Measurements from ENCODE around the gene CAMKK2.
A peak's percentile ranks its signal among the peaks of the same experiment; 100 is the strongest.

CAMKK2 gene

DNA sequence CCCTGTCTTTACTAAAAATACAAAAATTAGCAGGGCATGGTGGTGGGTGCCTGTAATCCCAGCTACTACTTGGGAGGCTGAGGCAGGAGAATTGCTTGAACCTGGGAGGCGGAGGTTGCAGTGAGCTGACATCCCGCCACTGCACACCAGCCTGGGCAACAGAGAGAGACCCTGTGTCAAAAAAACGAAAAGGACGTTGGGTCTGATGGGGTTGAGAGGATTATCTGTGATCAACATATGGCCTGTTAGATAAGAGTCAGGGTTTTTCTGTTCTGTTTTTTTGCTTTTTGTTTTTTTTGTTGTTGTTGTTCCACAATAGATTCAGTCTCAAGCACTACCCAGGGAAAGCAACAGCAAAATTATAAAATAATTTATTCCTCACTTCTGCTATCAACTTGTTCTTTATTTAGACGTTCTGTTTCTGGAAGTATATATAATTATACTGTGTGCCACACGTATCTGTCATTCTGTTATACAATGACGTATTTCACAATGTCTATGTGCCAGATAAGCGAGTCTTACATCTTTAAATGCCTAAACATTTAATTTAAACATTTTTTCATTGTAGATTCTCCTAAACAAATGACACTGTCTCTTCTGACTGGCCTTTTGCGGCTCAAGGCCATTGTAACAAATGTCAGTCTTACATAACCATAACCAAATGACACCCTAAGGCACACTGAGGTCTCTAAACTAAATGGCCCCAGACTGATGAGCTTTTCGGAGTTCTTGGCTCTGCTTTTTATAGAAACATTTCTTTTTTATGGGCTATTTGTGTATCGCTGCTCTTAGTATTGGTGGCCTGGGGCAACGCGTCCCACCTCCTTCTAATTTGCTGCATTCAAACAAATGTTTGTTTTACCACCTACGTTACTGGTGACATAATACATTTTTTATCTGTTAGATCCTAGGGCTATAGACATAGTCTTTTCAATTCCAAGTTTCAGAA lies 93.8 kb downstream of the CAMKK2 start (continued):
- TF ChIP-seq, protein P1, sequence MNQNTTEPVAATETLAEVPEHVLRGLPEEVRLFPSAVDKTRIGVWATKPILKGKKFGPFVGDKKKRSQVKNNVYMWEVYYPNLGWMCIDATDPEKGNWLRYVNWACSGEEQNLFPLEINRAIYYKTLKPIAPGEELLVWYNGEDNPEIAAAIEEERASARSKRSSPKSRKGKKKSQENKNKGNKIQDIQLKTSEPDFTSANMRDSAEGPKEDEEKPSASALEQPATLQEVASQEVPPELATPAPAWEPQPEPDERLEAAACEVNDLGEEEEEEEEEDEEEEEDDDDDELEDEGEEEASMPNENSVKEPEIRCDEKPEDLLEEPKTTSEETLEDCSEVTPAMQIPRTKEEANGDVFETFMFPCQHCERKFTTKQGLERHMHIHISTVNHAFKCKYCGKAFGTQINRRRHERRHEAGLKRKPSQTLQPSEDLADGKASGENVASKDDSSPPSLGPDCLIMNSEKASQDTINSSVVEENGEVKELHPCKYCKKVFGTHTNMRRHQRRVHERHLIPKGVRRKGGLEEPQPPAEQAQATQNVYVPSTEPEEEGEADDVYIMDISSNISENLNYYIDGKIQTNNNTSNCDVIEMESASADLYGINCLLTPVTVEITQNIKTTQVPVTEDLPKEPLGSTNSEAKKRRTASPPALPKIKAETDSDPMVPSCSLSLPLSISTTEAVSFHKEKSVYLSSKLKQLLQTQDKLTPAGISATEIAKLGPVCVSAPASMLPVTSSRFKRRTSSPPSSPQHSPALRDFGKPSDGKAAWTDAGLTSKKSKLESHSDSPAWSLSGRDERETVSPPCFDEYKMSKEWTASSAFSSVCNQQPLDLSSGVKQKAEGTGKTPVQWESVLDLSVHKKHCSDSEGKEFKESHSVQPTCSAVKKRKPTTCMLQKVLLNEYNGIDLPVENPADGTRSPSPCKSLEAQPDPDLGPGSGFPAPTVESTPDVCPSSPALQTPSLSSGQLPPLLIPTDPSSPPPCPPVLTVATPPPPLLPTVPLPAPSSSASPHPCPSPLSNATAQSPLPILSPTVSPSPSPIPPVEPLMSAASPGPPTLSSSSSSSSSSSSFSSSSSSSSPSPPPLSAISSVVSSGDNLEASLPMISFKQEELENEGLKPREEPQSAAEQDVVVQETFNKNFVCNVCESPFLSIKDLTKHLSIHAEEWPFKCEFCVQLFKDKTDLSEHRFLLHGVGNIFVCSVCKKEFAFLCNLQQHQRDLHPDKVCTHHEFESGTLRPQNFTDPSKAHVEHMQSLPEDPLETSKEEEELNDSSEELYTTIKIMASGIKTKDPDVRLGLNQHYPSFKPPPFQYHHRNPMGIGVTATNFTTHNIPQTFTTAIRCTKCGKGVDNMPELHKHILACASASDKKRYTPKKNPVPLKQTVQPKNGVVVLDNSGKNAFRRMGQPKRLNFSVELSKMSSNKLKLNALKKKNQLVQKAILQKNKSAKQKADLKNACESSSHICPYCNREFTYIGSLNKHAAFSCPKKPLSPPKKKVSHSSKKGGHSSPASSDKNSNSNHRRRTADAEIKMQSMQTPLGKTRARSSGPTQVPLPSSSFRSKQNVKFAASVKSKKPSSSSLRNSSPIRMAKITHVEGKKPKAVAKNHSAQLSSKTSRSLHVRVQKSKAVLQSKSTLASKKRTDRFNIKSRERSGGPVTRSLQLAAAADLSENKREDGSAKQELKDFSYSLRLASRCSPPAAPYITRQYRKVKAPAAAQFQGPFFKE (tag by site-specific recombination; IDR thresholded peaks at IDR 0.05; ENCODE audit: borderline replicate concordance): no peak
- no peak for TF ChIP-seq ZSCAN30 (tag by site-specific recombination; IDR thresholded peaks at IDR 0.05)
- no peak for TF ChIP-seq ZBTB48 (tag by site-specific recombination; IDR thresholded peaks at IDR 0.05)
- TF ChIP-seq, protein P2, sequence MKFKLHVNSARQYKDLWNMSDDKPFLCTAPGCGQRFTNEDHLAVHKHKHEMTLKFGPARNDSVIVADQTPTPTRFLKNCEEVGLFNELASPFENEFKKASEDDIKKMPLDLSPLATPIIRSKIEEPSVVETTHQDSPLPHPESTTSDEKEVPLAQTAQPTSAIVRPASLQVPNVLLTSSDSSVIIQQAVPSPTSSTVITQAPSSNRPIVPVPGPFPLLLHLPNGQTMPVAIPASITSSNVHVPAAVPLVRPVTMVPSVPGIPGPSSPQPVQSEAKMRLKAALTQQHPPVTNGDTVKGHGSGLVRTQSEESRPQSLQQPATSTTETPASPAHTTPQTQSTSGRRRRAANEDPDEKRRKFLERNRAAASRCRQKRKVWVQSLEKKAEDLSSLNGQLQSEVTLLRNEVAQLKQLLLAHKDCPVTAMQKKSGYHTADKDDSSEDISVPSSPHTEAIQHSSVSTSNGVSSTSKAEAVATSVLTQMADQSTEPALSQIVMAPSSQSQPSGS (tag by site-specific recombination; IDR thresholded peaks at IDR 0.05; ENCODE audit: low read depth): peak; percentile 84
- TF ChIP-seq ZNF133 (tag by site-specific recombination; IDR thresholded peaks at IDR 0.05): no peak
- no peak for TF ChIP-seq SCRT1 (tag by site-specific recombination; IDR thresholded peaks at IDR 0.05; ENCODE audit: borderline replicate concordance)
- TF ChIP-seq, protein P3, sequence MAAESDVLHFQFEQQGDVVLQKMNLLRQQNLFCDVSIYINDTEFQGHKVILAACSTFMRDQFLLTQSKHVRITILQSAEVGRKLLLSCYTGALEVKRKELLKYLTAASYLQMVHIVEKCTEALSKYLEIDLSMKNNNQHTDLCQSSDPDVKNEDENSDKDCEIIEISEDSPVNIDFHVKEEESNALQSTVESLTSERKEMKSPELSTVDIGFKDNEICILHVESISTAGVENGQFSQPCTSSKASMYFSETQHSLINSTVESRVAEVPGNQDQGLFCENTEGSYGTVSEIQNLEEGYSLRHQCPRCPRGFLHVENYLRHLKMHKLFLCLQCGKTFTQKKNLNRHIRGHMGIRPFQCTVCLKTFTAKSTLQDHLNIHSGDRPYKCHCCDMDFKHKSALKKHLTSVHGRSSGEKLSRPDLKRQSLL (tag by site-specific recombination; IDR thresholded peaks at IDR 0.05): peak; percentile 47; the same call in 1 of the 2 replicates
- TF ChIP-seq, protein P4, sequence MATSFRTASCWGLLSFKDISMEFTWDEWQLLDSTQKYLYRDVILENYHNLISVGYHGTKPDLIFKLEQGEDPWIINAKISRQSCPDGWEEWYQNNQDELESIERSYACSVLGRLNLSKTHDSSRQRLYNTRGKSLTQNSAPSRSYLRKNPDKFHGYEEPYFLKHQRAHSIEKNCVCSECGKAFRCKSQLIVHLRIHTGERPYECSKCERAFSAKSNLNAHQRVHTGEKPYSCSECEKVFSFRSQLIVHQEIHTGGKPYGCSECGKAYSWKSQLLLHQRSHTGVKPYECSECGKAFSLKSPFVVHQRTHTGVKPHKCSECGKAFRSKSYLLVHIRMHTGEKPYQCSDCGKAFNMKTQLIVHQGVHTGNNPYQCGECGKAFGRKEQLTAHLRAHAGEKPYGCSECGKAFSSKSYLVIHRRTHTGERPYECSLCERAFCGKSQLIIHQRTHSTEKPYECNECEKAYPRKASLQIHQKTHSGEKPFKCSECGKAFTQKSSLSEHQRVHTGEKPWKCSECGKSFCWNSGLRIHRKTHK (tag by site-specific recombination; IDR thresholded peaks at IDR 0.05): no peak
- no peak for TF ChIP-seq REPIN1 (tag by site-specific recombination; IDR thresholded peaks at IDR 0.05; ENCODE audit: low read depth)
- no peak for TF ChIP-seq ZNF837 (tag by site-specific recombination; IDR thresholded peaks at IDR 0.05)
- TF ChIP-seq ZNF211 (tag by site-specific recombination; IDR thresholded peaks at IDR 0.05; ENCODE audit: low read depth): no peak
- peak; percentile 46; the same call in 1 of the 2 replicates for TF ChIP-seq ZNF558 (tag by site-specific recombination; IDR thresholded peaks at IDR 0.05)
- peak; percentile 86 for TF ChIP-seq ZFHX2 (tag by site-specific recombination; conservative IDR thresholded peaks at IDR 0.05)
- TF ChIP-seq, protein P5, sequence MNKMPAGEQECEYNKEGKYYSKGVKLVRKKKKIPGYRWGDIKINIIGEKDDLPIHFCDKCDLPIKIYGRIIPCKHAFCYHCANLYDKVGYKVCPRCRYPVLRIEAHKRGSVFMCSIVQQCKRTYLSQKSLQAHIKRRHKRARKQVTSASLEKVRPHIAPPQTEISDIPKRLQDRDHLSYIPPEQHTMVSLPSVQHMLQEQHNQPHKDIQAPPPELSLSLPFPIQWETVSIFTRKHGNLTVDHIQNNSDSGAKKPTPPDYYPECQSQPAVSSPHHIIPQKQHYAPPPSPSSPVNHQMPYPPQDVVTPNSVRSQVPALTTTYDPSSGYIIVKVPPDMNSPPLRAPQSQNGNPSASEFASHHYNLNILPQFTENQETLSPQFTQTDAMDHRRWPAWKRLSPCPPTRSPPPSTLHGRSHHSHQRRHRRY (tag by site-specific recombination; IDR thresholded peaks at IDR 0.05): no peak
- TF ChIP-seq ZNF184 (tag by site-specific recombination; IDR thresholded peaks at IDR 0.05): 0 out of 2 replicates have a peak, but pooled peaks have one; percentile 14
- no peak for TF ChIP-seq ZBTB1 (tag by site-specific recombination; IDR thresholded peaks at IDR 0.05)
- peak; percentile 94 for TF ChIP-seq HOXD13 (CRISPR knock-in tag; IDR thresholded peaks at IDR 0.05; ENCODE audit: borderline replicate concordance)
- no peak for TF ChIP-seq ZNF214 (tag by site-specific recombination; IDR thresholded peaks at IDR 0.05; ENCODE audit: borderline replicate concordance)
- TF ChIP-seq ZNF785 (tag by site-specific recombination; IDR thresholded peaks at IDR 0.05): no peak
- TF ChIP-seq, protein P6, sequence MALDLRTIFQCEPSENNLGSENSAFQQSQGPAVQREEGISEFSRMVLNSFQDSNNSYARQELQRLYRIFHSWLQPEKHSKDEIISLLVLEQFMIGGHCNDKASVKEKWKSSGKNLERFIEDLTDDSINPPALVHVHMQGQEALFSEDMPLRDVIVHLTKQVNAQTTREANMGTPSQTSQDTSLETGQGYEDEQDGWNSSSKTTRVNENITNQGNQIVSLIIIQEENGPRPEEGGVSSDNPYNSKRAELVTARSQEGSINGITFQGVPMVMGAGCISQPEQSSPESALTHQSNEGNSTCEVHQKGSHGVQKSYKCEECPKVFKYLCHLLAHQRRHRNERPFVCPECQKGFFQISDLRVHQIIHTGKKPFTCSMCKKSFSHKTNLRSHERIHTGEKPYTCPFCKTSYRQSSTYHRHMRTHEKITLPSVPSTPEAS (tag by site-specific recombination; IDR thresholded peaks at IDR 0.05): no peak
- TF ChIP-seq, protein P7, sequence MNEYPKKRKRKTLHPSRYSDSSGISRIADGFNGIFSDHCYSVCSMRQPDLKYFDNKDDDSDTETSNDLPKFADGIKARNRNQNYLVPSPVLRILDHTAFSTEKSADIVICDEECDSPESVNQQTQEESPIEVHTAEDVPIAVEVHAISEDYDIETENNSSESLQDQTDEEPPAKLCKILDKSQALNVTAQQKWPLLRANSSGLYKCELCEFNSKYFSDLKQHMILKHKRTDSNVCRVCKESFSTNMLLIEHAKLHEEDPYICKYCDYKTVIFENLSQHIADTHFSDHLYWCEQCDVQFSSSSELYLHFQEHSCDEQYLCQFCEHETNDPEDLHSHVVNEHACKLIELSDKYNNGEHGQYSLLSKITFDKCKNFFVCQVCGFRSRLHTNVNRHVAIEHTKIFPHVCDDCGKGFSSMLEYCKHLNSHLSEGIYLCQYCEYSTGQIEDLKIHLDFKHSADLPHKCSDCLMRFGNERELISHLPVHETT (tag by site-specific recombination; IDR thresholded peaks at IDR 0.05): peak; percentile 87
- TF ChIP-seq ZNF394 (tag by site-specific recombination; IDR thresholded peaks at IDR 0.05; ENCODE audit: borderline replicate concordance): no peak
- no peak for TF ChIP-seq ZNF174 (tag by site-specific recombination; IDR thresholded peaks at IDR 0.05)
- TF ChIP-seq ZNF416 (tag by site-specific recombination; IDR thresholded peaks at IDR 0.05): no peak
